Mucosa of gallbladder (tissue), 1 donor: ENCODE measurements around the gene TPT1. TPM values are rescaled to one million over a fixed set of nuclear protein-coding genes. Genes with fewer than 3 reads are reported as not detected.

Experiments
- DNase-seq: peaks from one replicate; pipeline ENCODE4 v3.0.0-alpha.2; 2020; ENCODE audit warnings: low spot score
- total RNA-seq: library from RNA; stranded (reverse); gene quantifications from one replicate; pipeline ENCODE4 v1.2.1, GENCODE V29; 2021
- donor health status: DM: no; HTN: no; CAD: no.

Gene TPT1
- total RNA-seq, 1 donor from 2014 or later: 3,971 TPM

DNA sequence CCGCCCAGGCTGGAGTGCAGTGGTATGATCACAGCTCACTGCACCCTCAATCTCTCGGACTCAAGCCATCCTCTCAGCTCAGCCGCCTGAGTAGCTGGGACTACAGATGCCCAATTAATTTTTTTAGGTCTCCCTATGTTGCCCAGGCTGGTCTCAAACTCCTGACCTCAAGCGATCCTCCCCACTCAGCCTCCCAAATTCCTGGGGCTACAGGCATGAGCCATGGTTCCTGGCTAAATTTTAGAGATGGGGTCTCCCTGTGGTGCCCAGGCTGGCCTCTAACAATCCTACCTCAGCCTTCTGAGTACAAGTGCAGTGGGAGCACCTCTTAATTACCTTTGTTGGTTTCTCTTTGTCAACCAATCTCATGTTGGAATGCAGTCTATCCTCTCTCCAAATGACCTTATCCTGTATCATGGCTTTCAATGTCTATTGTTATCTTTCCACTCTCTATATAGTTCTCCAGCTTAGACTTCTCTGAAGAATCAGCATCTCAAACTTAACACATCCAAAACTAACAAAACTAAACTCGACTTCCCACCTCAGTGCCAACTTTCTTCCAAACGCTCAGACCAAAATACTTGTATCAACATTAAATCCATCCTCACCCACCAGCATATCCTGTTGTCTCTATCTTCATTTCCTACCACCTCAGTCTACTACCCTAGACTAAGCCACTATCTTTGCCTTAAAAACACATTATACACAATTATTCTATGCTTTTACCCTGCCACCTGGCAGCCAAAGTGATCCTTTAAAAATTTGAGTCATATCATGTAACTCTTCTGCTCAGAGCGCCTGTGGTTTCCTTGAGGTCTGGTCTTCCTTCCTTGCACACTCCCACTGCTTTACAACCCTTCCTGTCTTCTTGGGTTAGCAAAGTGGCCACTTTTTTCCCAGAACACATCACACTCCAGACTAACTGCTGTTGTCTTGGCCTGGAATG is 6.7 kb downstream of the TPT1 start:
- DNase-seq: no peak

DNA sequence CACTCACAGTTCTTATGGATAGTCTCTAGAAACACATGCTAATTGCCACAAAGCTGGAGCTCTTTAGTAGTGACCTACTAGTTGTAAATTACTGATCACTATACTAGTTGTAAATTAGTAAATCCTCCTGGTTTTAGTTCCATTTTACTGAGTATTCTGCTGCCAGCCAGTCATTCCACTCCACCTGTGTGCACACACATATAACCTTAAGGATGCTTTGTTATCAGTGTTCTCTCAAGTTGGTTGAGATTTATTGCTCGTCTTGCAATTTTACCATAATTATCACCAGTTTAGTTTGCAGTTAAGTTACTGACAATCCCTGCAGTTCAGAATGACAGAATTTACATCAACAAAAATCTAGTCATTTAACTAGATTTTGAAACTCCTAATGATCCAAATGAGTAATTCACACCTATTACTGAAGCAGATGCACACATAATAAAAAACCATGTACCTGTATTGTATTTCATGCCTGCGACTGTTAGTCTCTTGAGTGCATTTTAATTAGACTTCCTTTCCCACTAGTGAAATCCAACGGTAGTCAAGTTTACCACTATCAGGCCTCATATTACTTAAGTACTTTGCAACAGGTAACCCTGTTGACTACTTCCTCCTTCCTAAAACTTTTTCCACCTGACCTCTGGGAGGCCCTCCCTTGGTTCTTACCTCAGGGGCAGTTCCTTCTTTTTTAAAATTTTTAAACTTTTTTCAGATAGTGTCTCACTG is 7.6 kb downstream of the TPT1 start:
- no peak for DNase-seq

GRCh38 chr13:45332831-45333219 is 8.2 kb downstream of the TPT1 start:
- DNase-seq: no peak

DNA sequence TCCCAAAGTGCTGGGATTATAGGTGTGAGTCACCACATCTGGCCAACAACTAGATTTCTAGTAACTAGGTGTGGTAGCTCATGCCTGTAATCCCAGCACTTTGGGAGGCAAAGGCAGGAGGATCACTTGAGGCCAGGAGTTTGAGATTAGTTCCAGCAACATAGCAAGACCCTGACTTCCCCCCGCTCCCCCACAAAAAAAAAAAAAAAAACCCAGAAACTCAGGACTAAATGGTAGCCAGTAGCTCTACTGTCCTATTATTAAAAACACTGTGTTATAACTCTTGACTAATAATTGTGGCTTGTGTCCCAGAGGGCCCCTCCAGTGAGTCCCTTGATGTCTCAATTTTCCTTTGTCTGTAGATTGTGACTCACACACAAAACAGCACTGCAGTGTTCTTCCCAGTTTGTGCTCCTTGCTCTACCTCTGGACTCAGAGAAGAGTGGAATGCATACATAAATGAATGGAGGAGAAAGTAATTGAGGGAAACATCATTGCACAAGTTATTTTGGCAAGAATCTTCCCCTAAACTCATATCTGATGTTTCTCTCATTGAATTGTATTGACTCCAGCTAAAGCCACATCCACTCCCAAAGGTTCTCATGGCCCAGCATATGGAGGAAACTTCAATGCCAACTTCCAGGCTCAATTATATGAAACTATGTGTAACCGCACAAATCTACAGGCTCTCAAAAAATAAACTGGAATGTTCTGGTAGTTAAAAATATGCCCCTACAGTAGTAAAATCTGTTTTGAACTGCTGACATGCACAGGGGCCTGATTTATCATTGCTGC is 8.8 kb downstream of the TPT1 start:
- DNase-seq: no peak

DNA sequence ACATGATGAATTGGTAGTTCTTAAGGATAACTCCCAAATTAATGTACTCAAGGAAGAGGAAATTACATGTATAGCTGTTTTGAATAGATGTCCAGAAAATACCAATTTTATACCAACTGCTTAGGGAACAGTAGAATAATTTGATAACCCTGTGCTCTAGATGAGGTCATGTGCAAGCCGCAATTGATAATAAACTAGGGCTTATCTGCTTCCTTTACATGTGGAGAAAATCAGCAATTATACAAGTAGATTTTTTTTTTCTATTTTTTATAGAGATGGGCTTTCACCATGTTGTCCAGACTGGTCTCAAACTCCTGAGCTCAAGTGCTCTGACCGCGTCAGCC is 9.3 kb downstream of the TPT1 start:
- DNase-seq: no peak

DNA sequence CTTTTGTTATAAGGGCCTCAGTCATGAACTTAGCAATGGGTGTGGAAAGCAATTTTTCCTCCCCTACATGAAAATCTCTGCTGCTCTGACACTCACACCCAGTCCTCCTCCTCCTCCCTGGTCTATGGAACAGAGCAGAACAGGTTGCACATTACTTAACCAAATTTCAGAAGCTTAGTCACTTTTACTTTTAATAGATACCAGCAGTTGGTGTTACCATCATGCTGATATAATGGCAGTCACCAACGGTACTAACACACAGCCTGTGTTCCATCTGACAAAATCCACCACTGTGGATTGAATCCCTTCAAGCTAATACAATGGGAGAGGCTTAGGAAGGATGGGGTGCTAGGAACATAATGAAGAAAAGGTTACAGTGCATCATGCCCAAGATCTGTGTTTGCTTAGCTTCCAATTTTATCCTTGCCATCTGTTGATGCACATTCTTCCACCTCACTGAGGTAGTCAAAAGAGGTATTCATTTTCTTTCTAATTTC is 9.8 kb downstream of the TPT1 start:
- DNase-seq: no peak

- no peak for DNase-seq
These were observed 12.3 kb downstream of the TPT1 start for GRCh38 chr13:45328661-45329111.

DNA sequence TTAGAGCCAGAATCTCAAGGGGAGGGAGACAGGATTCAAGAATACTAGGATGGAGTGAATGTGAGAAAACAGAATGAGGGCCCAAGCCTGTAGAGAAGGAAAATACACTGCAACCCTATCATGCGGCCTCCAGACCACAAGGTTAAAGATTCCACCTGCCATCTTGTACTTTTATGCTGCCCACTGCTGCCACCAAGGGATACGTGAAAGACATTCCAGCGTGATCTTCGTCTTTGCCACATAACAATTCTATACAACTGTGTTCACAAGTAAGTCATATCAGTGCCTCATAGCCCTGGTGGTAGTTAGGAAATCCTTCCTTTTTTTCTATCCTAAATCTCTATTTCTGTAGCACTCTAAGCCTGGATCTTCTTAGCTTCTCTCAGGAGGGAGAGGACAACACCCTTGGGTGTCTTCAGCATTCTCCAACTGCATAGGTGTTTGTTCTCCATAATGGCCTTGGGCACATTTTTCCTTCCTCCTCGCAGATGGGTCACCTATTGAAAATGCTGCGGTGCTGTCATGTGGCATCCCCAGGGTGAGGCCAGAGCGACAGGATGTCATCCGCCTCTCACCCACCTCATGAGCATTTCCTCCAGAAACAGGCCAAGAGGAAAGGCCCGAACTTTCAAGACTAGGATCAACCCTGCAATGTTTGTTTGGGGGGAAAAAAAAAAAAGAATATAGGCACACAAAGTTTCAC is 13.6 kb downstream of the TPT1 start:
- DNase-seq: no peak

GRCh38 chr13:45325806-45326205 is 15.2 kb downstream of the TPT1 start:
- no peak for DNase-seq

- no peak for DNase-seq
These were observed 19.9 kb downstream of the TPT1 start for GRCh38 chr13:45320876-45321629.

GRCh38 chr13:45316996-45317395 is 24.0 kb downstream of the TPT1 start:
- DNase-seq: no peak

GRCh38 chr13:45316338-45316737 is 24.6 kb downstream of the TPT1 start:
- DNase-seq: no peak

DNA sequence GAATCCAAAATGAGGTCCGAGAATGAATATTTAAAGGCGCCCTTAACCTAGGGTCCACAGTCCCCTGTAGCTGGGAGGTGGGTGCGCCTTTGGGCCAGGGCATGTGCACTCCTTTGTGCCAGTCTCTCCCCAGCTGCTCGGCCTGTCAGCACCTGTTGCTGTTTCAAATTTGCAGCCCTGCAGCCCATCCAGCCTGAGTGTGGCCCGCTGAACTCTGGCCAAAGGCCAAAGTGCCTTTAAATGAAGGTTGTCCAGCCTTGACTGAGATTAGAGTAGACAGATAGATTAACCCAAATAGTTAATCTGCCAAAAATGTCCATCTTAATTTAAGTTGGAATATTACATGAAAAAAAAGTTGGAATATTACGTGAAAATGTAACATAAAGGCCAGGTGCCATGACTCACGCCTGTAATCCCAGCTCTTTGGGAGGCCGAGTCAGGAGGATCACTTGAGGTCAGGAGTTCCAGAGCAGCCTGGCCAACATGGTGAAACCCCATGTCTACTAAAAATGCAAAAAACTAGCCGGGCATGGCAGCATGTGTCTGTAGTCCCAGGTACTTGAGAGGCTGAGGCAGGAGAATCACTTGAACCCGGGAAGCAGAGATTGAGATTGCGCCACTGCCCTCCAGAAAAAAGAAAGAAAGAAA is 25.3 kb downstream of the TPT1 start:
- no peak for DNase-seq

GRCh38 chr13:45314822-45315221 is 26.2 kb downstream of the TPT1 start:
- no peak for DNase-seq

- DNase-seq: no peak
These were observed 30.4 kb downstream of the TPT1 start for GRCh38 chr13:45310341-45311131.

GRCh38 chr13:45306966-45307365 is 34.0 kb downstream of the TPT1 start:
- DNase-seq: no peak

DNA sequence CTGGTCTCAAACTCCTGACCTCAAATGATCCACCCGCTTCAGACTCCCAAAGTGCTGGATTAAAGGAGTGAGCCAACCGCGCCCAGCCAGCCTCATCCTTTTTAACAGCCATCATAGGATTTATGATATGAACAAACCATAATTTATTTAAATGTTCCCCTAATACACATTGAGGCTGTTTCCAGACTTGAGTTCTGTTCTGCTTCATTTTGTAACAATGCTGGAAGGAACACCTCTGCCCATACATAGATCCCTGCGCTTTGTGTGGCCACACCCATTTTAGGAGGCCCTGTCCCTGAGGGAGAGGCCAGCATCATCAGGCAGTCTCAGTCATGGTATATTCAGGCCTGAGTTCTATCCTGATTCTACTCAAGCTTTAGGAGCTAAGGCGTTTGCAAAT is 35.9 kb downstream of the TPT1 start:
- no peak for DNase-seq

GRCh38 chr13:45303866-45304265 is 37.1 kb downstream of the TPT1 start:
- DNase-seq: no peak

- DNase-seq: no peak
These were observed 38.0 kb downstream of the TPT1 start for GRCh38 chr13:45303026-45303425.
